SU-DHL-6 (cell line): ENCODE results near the gene TMEM248.

Experiments used
- CTCF ChIP-seq: fragments of 200-600 bp; sonication (generic); IDR thresholded peaks from one replicate; pipeline ENCODE4 v1.5.1; 2017; ENCODE audit warnings: antibody characterized with exemption, mild to moderate bottlenecking, low read length, moderate library complexity; ENCODE audit not compliant: insufficient read depth, poor library complexity, severe bottlenecking
- EZH2phosphoT487 ChIP-seq: fragments of 200-600 bp; sonication (generic), shearing (Covaris generic); conservative IDR thresholded peaks from 2 replicates; pipeline ENCODE4 v1.6.1; 2018; ENCODE audit warnings: mild to moderate bottlenecking, antibody characterized with exemption, low read length, moderate library complexity, mixed read lengths

GRCh38 chr7:66957595-66958290 is 36.7 kb downstream of the TMEM248 start:
- TF ChIP-seq CTCF (no peak), EZH2phosphoT487 (no peak)
